Hematopoietic multipotent progenitor cell treated with erythropoietin and hydrocortisone succinate and interleukin-3 and kit ligand, for 15 days (in vitro differentiated cells): ENCODE measurements around the gene CEP170.

Experiments used
- DNase-seq: peaks from one replicate; pipeline ENCODE4 v3.0.0-alpha.2; 2015; ENCODE audit warnings: low spot score

The CEP170 gene

DNA sequence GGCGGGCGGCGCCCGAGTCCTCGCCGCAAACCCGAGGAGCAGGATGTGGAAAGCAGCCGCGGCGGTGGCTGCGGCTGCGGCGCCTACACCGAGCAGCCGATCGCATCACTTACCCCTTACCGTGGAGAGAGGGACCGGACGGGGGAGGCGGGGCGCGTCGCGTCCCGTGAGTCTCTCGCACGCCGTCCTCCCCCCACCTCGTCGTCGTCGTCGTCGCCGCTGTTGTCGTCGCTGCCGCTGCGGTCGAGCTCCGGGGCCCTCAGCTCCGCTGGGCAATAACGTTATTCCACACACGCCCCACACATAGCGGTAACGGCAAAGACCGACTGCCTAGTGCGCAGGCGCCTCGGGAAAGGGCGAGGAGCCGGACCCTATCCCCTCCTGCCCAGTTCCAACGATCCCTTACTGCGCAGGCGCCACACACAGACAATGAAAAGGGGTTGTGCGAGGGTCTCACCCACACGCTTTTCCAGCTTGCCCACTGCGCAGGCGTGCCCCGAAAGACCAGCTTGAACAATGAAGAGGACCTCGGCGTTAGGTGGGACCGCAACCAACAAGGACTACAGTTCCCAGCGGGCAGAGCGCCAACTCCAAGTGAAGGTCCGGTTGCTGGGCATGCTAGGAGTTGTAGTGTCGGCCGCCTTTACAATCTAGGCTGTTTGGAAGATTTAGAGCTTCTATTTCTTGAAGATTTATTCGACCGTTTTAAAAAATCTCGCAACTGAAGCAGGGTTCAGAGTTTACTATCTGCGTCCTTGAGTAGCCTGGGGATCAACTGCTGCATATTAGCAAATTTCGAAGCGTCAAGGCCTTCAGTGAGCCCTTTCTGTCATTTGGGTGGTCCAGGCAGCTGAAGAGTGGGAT is at the start of gene CEP170:
Gene CEP170, minus strand, starts transcription at position 355 of the 864 bp plus-strand sequence. CDS start 30,001 bp downstream, outside the sequence.
- peak; percentile 84 for DNase-seq

DNA sequence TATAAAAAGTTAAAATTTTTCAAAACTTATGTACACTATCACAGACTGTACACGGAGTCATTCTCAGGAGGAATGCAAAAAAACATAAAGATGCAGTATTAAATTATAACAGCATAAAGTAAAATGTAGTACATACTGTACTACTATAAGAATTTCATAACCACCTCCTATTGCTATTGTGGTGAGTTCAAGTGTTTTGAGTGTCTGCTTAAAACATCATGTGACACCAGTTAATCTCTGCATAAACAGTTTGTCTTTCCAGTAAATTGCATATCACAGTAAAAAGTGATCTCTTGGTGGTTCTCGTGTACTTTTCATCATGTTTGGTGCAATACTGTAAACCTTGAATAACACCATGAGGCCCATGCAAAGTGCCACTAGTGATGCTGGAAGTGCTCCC is 46.0 kb upstream of the CEP170 start:
- DNase-seq = no peak

DNA sequence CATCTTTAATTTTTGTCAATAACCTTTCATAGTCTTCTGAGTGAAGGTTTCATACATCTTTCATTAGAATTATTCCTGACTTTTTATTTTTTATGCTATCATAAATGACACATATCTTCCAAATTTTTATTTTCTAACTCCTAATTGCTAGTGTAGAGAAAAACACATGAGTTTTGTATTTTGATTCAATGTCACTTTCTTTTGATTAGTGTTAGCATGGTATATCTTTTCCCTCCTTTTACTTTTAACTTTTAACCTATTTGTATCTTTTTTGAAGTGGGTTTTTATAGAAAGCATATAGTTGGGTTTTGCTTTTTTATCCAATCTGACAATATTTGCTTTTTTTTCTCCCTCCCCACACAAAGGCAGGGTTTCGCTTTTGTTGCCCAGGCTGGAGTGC is 44.0 kb upstream of the CEP170 start:
- no peak for DNase-seq

DNA sequence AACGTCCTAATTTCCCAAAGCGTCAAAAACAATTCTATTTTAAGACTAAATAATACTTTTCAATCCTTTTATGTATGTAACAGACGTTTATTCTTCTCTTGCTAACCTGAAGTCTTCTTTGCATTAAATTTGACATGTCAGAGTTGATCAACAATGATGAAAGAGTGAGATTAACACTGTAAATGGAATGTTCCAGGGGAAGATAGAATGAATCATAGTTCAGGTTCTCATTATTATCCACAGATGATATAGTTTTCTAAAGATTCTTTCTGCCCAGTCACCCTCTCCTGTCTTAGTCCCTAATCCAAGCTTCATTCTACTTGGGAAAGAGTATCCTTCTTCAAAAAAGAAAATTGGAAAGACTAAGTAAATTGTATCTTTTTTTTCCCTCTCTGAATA is 39.6 kb upstream of the CEP170 start:
- DNase-seq = no peak

DNA sequence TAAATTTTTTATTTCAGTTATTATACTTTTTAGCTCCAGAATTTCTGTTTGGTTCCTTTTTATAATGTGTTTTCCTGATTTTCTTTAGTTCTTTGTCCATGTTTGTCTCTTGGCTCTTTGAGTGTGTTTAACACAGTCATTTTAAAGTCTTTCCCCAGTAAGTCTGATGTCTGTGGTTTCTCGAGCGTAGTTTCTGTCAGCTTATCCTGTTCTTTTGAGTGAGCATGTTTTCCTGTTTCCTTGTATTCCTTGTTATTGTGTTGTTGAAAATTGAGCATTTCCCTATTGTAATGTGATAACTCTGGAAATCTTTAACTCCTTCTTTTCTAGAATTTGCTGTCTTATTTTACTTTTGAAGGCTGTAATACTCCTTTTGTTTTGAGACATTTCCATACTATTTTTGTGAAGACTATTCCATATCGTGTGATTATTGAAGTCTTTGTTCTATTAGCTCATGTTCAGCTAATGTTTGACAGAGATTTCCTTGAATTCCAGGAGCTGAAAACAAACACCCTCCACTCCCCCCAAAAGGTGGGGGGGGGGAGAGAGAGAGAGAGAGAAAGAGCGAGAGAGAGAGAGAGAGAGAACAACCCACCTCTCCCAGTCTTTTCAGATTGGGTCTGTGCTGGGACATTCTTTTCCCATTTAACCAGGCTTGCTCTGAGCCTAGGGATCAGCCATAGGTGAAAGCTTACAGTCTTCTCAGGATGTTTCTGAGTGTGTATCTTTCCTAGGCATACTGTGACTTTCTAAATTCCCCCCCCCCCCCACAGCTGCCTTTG is 39.1 kb upstream of the CEP170 start:
- no peak for DNase-seq

DNA sequence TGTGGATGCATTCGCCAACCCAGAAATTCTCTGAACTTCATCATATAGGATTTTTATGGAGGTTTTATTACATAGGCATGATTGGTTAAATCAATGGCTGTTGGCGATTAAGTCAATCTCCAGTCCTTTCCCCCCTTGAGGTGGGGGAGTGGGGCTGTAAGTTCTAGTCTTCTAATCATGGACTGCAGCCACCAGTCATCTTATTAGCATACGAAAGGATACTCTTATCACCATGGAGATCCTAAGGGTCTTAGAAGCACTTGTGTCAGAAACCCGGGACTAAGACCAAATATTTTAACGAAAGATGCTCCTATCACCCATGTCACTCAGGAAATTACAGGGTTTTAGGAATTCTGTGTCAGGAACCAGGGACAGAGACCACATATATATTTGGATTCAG is 37.0 kb upstream of the CEP170 start:
- no peak for DNase-seq

DNA sequence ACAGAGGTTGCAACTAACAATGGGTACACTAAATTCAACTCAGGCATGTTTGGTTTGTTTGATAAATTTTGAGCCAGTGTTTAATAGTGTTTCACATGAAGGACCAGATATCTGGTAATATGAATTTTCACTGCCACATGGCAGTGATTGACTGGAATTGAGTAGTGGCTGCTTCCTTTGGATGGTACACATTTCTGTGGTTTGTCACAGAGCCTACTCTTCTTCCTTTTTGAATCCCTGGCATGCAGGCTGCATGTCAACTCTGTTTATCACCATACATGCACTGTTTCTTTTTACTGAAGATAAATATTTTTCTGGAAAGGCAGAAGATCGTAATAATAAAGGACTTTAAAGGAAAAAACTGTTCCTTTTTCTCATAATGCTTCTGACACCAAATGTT is 36.2 kb upstream of the CEP170 start:
- DNase-seq = no peak

DNA sequence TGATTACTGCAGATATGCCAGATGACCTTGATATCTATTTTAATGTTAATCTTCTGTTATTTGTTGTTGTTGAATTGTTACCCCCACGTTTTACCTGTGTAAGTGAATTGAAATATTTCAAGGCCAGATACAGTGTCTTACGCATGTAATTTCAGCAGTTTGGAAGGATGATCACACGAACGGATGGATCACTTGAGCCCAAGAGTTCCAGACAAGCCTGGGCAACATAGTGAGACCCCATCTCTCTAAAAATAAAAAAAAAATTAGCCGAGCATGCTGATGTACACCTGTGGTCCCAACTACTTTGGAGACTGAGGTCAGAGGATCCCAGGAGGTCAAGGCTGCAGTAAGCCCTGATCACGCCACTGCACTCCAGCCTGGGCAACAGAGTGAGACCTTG is 33.0 kb upstream of the CEP170 start:
- no peak for DNase-seq

DNA sequence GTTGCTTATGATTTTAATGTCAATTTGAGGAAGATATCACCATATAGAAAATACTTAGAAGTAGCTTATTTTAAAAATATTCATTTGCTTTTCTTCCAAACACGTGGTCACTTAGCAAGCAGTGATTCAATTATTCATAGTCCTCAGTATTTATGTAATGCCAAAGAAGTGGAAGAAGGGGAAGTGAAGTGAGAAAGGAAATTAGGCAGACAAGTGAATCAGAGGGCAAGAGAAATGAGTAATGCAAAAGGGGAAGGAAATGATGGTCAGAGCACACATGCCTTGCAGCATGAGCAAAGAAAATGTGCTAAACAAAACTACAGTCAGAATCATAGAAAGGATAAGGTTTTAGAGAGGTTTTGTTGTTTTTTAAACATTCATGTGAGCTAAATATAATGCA is 32.6 kb upstream of the CEP170 start:
- no peak for DNase-seq

DNA sequence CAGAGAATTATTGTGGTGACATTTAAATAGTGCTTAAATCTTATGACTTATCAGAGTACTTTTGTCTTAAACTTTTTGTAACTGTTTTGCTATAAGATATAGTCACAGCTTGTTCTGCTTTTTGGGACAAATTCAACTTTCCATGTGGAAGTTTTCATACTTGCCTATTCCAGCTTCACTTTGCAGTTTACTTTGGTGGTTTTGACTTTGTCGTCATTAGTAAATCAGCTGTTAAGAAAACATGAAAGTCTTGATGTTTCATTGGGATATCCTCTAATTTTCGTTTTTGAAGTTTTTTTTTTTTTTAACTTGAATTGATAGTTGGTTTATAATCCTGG is 32.0 kb upstream of the CEP170 start:
- no peak for DNase-seq

DNA sequence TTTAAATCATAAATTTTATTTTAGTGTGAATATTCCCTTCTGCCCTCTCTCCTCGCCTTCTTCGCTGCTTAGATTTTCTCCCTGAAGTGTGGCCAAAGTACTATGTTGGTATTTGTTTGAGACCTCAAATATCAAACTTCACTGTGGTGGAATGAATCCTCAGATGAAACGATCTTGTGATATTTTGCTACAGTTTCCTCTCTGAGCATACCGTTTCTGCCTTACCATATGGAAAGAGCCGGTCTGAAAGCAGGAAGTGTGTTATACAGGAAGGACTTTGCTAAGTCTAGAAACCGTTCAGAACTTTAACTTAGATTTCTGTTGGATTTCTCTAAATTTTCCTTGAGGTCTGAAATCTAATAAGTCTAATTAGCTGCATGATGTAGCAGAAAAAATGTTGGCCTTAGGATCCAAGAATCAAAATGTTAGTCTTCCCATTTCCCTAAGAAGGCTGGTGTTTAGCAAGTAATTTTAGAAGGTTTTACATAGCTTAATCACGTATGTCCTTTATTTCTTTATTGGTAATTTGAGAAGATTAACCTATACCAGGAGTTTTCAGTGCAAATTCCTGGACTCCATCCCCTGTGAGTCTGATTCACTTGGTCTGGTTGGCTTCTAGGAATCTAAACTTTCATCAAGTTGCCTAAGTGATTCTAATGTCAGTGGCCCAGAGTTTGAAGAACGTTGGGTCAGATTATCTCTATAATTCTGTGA is 31.5 kb upstream of the CEP170 start:
- no peak for DNase-seq

DNA sequence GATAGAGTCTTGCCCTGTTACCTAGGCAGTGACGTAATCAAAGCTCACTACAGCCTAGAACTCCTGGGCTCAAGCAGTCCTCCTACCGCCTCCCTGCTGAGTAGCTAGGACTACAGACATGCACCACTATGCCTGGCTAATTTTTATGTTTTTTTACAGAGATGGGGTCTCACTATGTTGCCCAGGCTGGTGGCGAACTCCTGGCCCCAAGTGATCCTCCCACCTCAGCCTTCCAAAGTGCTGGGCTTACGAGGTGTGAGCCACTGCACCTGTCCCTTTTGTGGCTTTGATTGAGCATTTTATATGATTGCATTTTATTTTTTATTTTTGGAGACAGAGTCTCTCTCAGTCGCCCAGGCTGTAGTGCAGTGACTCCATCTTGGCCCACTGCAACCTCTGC is 26.6 kb upstream of the CEP170 start:
- DNase-seq = no peak

DNA sequence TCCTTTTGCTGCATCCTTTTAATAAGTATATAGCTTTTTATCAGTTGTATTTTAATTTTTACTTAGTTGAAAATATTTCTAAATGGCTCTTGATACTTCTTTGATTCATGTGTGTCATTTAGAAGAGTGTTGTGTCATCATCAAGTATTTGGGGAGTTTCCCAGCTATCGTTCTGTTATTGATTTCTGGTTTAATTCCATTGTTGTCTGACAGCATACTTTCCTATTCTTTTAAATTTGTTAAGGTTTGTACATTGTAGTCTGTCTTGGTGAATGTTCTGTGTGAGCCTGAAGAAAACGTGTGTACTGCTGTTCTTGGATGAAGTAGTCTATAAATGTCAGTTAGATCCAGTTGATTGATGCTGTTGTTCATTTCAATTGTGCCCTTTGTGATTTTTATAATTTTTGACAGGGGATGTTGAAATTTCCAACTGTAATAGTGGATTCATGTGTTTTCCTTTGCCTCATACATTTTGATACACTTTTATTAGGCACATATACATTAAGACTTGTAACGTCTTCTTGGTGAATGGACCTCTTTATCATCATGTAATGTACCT is 25.6 kb upstream of the CEP170 start:
- DNase-seq = no peak

DNA sequence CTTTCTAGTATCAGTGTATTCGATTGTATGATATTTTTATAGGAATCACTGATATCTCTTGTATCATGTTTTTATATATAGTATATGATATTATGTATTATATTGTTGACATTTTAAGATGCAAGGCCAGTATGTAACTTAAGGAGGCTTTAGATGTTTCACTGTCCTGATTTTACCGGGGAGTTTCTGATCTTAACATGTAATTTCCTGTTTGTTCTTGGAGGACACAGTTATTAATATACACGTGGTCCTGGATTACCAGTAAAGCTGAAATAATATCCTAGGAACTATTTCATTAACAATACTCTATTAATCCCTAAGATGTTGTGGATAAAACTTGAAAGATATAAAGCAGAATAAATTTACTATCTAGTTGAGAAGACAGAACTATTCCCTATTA is 20.2 kb upstream of the CEP170 start:
- no peak for DNase-seq

DNA sequence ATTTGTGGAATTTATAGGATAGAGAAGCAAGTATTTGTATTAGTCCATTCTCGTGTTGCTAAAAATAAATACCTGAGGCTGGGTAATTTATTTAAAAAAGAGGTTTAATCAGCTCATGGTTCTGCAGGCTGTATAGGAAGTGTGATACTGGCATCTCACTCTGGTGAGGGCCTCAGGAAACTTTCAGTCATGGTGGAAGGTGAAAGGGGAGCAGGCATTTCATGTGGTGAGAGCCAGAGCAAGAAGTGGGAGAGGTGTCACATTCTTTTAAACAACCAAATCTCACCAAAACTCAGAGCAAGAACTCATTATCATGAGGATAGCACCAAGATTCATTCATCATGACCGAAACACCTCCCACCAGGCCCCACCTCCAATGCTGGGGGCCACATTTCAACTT is 18.9 kb upstream of the CEP170 start:
- DNase-seq = no peak

DNA sequence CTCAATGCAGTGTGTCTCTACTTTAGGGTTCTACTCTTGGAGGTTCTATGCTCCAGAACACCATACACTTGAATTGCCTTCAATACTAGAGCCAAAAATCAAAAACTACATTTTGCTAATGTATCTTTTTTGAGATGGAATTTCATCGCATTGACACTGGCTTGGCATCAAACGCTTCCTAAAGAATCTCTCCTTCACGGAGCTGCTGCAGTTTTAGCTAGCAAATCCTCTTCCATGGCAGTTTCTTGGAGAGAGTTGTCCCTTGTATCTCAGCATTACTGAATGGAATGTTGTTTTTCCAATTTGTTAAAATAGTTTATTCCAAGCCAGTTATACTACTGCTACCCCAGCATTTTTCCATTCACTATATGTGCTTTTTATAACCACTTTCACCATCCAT is 18.4 kb upstream of the CEP170 start:
- DNase-seq = no peak

DNA sequence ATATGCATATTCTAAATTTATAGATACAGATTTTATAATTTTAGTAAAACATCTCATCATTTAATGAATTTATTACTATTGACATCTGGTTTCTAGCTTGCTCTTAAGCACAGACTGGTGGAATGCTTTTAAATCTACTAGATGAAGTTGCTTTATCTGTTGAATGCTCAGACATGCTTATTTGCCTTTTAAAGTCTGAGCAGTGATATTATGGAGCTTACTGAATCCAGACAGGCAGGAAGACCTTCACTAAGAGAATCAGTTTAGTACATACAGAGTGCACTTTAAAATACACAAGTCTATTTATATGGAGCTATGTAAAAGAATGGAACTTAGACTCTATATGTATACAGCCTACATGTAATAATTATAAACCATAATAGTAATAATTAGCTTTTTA is 17.3 kb upstream of the CEP170 start:
- DNase-seq = no peak

DNA sequence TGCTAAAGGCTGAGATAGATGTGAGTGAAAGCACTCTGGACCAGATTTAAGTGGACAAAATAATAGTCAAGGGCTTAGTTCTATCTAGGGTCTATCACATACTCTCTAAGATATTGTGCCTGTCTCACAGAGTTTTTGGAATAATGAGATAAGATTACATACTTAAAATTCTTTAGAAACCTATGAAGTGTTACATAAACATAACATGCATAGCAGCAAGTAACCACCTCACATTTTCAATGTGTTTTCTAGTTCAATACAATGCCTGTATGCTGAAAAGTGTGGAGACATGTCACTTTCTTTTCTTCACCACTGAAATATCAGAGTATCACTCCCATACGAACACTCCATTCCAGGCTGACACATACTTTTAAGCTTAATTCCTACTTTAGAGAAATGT is 16.9 kb upstream of the CEP170 start:
- no peak for DNase-seq

DNA sequence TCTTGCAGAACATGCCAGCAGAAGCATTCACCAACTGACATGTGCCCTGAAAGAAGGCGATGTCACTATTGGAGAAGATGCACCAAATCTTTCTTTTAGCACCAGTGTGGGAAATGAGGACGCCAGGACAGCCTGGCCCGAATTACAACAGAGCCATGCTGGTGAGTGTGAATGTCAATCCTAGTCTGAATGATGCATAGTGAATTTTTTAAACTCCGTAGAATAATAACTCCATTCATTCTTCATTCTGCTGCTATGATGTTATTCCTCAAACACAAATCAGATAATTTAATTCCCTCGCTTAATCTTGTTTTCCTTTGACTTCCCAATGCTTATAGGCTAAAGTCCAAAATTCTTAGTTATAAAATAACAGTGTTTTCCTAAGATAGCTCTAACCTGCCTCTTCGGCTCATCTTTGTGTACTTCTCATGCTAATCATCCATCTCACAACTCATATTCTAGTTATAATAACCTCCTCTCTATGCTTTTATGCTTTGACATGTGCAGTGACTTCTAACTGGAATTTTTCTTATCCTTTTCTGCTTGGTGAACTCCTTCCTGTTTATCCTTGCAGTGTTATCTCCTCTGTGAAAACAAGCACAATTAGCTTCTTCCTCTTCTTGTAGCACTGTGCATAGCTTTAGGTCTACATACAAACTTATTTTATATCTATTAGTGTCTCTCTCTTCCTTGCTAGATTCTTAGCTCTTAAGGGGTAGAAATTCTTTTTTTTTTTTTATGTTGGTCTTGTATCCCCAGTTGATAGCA is 15.2 kb upstream of the CEP170 start:
- no peak for DNase-seq

DNA sequence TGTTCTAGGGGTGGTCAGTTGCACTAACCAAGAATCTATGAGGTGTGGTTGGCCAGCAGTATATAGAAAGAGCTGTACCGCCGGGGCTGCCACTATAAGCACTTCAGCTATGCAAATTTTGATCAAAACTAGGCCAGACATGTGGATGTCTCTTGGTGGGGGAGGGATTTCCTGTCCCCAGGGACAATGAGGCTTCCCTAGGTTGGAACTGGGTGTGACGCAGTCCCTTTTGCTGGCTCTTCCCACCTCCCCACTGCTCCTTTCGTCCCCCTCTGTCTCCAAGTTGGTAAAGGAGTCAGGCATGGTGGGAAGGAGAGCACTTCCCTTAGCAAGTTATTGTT is 14.3 kb upstream of the CEP170 start:
- no peak for DNase-seq

DNA sequence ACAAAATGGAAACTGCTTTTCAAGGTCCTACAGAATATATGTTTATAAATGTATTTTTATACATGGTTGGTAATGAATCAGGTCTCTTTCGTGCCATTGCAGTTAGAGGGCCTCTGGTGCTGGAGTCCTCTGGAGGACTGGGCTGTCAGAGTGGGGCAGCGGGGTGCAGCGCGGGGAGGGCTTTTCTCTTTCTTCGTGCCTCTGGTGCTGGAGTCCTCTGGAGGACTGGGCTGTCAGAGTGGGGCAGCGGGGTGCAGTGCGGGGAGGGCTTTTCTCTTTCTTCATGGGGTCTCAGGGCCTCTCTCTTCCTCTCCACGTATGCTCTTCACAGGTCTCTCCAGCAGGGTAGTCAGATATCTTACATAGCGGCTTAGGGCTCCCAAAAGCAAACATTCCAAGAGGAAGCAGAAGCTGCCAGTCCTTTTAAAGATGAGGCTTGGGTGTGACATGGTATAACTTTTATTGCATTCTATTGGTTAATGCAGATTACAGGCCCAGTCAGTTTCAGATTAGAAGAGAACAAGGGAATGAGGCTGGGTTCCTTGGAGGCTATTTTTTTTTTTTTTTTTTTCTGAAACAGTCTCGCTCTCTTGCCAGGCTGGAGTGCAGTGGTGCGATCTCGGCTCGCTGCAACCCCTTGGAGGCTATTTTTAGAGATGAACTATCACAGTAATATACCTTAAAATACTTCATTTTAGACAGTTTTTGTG is 13.8 kb upstream of the CEP170 start:
- no peak for DNase-seq
